HL-60 (cell line): ENCODE data around the gene PSMC2.

ENCODE experiments used
- DNase-seq, 2 experiments: peaks; one replicate each; pipeline ENCODE4 v3.0.0-alpha.2; 2010 to 2020; ENCODE audit warnings: low read depth in 1 of 2, low spot score in 1 of 2
- H3K27ac ChIP-seq: fragments of 250-450 bp; sonication (Bioruptor Pico); replicated peaks from 2 replicates; pipeline ENCODE4 v1.5.1; 2020; ENCODE audit warnings: mild to moderate bottlenecking, moderate library complexity
- H3K27me3 ChIP-seq: fragments of 250-450 bp; sonication (Bioruptor Pico); 2 replicates; pipeline ENCODE4 v1.5.1; 2021; ENCODE audit warnings: mild to moderate bottlenecking, moderate library complexity; ENCODE audit not compliant: insufficient read depth, poor library complexity, severe bottlenecking
- H3K4me3 ChIP-seq: replicated peaks from 2 replicates; pipeline ENCODE4 v1.5.1; 2011; ENCODE audit warnings: mild to moderate bottlenecking, control low read depth, low read length; ENCODE audit not compliant: insufficient read depth
- GABPA ChIP-seq: IDR thresholded peaks from 2 replicates; pipeline ENCODE4 v1.6.1; 2012; ENCODE audit warnings: low read depth
- POLR2AphosphoS5 ChIP-seq: IDR thresholded peaks from 2 replicates; pipeline ENCODE4 v1.6.1; 2012; ENCODE audit warnings: low read depth
- SPI1 ChIP-seq: IDR thresholded peaks from 2 replicates; pipeline ENCODE4 v1.6.1; 2012; ENCODE audit warnings: low read depth, mild to moderate bottlenecking, borderline replicate concordance
- TF ChIP-seq, protein P1 (sequence below): IDR thresholded peaks from one replicate; pipeline ENCODE4 v1.5.1; 2011; ENCODE audit warnings: low read length, control low read depth, inconsistent platforms; ENCODE audit not compliant: insufficient read depth
- TF ChIP-seq, protein P2 (sequence below): IDR thresholded peaks from 2 replicates; pipeline ENCODE4 v1.6.1; 2012; ENCODE audit warnings: low read depth; ENCODE audit not compliant: insufficient replicate concordance

PSMC2 gene

DNA sequence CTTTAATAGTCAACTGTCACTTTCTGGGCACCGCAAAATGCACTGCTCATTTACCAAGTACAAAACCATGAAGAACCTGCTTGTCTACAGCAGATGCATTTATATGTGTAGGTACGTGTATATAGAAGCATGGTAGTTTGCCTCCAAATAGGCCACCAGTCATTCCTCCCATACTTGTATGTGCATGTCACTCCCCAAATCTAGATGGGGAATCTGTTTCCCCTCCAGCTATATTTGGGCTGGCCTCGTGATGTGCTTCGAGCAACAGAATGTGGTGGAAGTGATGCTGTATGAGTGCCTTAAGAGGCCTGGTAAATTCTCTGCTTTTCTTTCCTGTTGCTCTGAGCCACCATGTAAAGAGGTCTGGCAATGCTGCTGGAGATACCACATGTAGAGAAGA lies 47.1 kb downstream of the PSMC2 start:
- H3K27me3 ChIP-seq: no peaks in the 10 kb centered on the region
- TF ChIP-seq SPI1 (no peak), GABPA (no peak), POLR2AphosphoS5 (no peak)
- TF ChIP-seq, protein P1, sequence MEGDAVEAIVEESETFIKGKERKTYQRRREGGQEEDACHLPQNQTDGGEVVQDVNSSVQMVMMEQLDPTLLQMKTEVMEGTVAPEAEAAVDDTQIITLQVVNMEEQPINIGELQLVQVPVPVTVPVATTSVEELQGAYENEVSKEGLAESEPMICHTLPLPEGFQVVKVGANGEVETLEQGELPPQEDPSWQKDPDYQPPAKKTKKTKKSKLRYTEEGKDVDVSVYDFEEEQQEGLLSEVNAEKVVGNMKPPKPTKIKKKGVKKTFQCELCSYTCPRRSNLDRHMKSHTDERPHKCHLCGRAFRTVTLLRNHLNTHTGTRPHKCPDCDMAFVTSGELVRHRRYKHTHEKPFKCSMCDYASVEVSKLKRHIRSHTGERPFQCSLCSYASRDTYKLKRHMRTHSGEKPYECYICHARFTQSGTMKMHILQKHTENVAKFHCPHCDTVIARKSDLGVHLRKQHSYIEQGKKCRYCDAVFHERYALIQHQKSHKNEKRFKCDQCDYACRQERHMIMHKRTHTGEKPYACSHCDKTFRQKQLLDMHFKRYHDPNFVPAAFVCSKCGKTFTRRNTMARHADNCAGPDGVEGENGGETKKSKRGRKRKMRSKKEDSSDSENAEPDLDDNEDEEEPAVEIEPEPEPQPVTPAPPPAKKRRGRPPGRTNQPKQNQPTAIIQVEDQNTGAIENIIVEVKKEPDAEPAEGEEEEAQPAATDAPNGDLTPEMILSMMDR: no peak
- TF ChIP-seq, protein P2, sequence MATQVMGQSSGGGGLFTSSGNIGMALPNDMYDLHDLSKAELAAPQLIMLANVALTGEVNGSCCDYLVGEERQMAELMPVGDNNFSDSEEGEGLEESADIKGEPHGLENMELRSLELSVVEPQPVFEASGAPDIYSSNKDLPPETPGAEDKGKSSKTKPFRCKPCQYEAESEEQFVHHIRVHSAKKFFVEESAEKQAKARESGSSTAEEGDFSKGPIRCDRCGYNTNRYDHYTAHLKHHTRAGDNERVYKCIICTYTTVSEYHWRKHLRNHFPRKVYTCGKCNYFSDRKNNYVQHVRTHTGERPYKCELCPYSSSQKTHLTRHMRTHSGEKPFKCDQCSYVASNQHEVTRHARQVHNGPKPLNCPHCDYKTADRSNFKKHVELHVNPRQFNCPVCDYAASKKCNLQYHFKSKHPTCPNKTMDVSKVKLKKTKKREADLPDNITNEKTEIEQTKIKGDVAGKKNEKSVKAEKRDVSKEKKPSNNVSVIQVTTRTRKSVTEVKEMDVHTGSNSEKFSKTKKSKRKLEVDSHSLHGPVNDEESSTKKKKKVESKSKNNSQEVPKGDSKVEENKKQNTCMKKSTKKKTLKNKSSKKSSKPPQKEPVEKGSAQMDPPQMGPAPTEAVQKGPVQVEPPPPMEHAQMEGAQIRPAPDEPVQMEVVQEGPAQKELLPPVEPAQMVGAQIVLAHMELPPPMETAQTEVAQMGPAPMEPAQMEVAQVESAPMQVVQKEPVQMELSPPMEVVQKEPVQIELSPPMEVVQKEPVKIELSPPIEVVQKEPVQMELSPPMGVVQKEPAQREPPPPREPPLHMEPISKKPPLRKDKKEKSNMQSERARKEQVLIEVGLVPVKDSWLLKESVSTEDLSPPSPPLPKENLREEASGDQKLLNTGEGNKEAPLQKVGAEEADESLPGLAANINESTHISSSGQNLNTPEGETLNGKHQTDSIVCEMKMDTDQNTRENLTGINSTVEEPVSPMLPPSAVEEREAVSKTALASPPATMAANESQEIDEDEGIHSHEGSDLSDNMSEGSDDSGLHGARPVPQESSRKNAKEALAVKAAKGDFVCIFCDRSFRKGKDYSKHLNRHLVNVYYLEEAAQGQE: no peak
- DNase-seq: no peak
- H3K4me3 ChIP-seq: no peak overlapping the region
- H3K27ac ChIP-seq: no peak overlapping the region

DNA sequence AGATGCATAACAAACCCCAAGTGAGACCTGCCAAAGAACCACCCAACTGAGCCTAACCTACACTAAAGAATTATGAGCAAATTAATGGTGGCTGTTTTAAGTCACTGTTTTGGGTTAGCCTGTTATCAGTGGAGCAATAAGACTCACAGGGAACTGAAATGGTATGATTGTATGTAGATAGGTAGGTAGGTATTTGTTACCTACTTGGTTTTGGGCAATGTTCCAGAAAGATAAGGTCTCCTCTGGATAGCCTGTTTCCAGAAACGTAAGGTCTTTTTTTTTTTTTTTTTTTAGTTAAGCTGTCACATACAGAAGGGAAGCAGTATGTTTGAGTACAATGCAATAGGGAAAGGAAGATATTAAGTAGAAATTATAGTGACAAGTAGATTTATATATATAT lies 47.6 kb downstream of the PSMC2 start:
- Histone ChIP-seq H3K4me3 (no peak overlapping the region), H3K27me3 (no peaks in the 10 kb centered on the region), H3K27ac (no peak overlapping the region)
- DNase-seq: no peak
- TF ChIP-seq, protein P1: no peak
- TF ChIP-seq, protein P2: no peak
- no peak for TF ChIP-seq SPI1
- no peak for TF ChIP-seq POLR2AphosphoS5
- no peak for TF ChIP-seq GABPA

DNA sequence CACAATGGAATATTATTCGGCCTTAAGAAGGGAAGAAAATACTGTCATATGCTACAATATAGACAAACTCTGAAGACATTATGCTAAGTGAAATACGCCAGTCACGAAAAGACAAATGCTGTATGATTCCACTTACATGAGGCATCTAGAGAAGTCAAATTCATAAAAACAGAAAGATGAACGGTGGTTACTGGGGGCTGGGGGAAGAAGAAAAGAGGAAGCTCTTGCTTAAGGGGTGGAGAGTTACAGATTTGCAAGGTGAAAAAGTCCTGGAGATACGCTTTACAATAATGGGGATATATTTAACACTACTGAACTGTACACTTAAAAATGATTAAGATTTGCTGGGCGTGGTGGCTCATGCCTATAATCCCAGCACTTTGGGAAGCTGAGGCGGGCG lies 49.0 kb downstream of the PSMC2 start:
- DNase-seq: peak in 1 of 2 experiments; percentile 23
- Histone ChIP-seq H3K4me3 (no peak overlapping the region), H3K27me3 (no peaks in the 10 kb centered on the region), H3K27ac (no peak overlapping the region)
- TF ChIP-seq, protein P2: no peak
- TF ChIP-seq, protein P1: no peak
- no peak for TF ChIP-seq GABPA
- TF ChIP-seq POLR2AphosphoS5: no peak
- no peak; the same call in 1 of the 2 replicates for TF ChIP-seq SPI1
